Activated CD8-positive, alpha-beta T cell treated with anti-CD3 and anti-CD28 coated beads, Interleukin-2, amount 10 ng/mL, durations not matched to agents 7 days and 5 days (primary cell): ENCODE data around the gene FAU. TPM values are rescaled to one million over a fixed set of nuclear protein-coding genes. Genes with fewer than 3 reads are reported as not detected.

Experiments used
- ATAC-seq: fragments of 150-1000 bp; cut with Tn5 transposase; one replicate; pipeline ENCODE4 v1.10.0; 2021; ENCODE audit warnings: moderate library complexity
- CTCF ChIA-PET: fragments of 350-600 bp; sonication (Branson Sonifier 250); formaldehyde crosslinking; loops from one replicate; lab custom pipeline; 2021; ENCODE audit warnings: antibody characterized with exemption; lab: Charles Lee
- POLR2A ChIA-PET: fragments of 350-600 bp; sonication (Branson Sonifier 250); formaldehyde crosslinking; loops from one replicate; lab custom pipeline; 2021; ENCODE audit warnings: antibody characterized with exemption; lab: Charles Lee
- DNase-seq: peaks from one replicate; pipeline ENCODE4 v3.0.0-alpha.2; 2020
- H3K27ac Mint-ChIP-seq: one replicate; pipeline ENCODE4 v1.8.0; 2021; ENCODE audit warnings: mild to moderate bottlenecking, mixed read lengths
- H3K27me3 Mint-ChIP-seq: one replicate; pipeline ENCODE4 v1.8.0; 2021; ENCODE audit warnings: low read depth, mixed read lengths
- H3K36me3 Mint-ChIP-seq: one replicate; pipeline ENCODE4 v1.8.0; 2021; ENCODE audit warnings: low read depth, mixed read lengths
- H3K4me1 Mint-ChIP-seq: one replicate; pipeline ENCODE4 v1.8.0; 2021; ENCODE audit warnings: low read depth, mixed read lengths
- H3K4me3 Mint-ChIP-seq: one replicate; pipeline ENCODE4 v1.8.0; 2021; ENCODE audit warnings: mild to moderate bottlenecking, mixed read lengths
- H3K9me3 Mint-ChIP-seq: one replicate; pipeline ENCODE4 v1.8.0; 2022; ENCODE audit warnings: mixed read lengths; ENCODE audit not compliant: insufficient read depth
- total RNA-seq, 2 experiments: library from RNA; stranded (reverse); gene quantifications; one replicate each; pipeline ENCODE4 v1.2.3, GENCODE V29; 2021

FAU gene
- total RNA-seq, 2 experiments from 2014 or later: 986 to 1,038 TPM

DNA sequence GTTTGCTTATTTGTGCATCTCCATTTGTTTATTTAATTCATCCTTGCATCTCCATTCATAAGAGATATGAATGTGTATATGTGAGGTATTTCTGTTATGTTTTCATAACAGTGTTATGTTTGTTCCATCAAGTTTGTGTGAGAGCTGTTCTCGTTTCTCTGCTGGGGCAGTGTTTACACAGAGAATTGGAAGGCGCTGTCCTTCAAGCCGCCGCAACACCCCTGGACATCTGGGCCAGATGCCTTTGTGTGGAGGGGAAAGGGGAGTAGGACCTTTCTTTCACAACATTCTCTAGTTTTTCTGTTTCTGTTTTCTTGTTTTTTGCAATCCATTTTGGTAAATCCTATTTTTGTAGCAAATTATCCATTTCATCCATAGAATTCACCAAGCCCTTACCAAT lies 17.3 kb downstream of the FAU start:
- no peak for DNase-seq
- Mint-ChIP-seq H3K9me3 (no peaks in the 10 kb centered on the region), H3K27me3 (no peaks in the 10 kb centered on the region), H3K4me3 (no peak overlapping the region), H3K27ac (peak overlapping the region; percentile 2), H3K36me3 (peaks cover 25% of the 10 kb centered on the region), H3K4me1 (peaks cover 17% of the 10 kb centered on the region)
- POLR2A ChIA-PET: no interaction called here
- CTCF ChIA-PET: interaction anchor here (1.2 to 1.8 kb wide), 2 partner anchors 8 to 13 kb away, joined by 3 to 7 read pairs; partner anchors contain the start of gene ZNHIT2
- ATAC-seq: no peak

DNA sequence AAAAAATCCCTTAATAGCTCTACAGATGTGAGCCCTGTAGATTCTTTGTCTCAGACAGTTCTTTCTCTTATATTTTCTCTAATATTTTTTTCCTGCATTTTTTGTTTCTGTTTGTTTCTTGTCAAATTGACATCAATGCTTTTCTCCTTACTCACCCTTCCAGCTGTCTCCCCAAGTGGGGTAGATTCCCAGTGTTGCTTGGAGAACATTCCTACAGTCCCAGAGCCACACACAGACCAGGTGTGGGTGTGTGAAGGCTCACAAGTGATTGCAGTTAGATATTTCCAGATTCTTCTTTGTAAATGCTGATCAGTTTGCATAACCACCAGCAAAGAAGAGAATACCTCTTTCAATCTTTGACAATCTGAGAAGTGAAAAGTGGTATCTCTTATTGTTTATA lies 18.5 kb downstream of the FAU start:
- Mint-ChIP-seq H3K4me3 (no peak overlapping the region), H3K9me3 (no peaks in the 10 kb centered on the region), H3K27ac (peak overlapping the region; percentile 2), H3K36me3 (peaks cover 30% of the 10 kb centered on the region), H3K4me1 (peaks cover 19% of the 10 kb centered on the region), H3K27me3 (no peaks in the 10 kb centered on the region)
- no peak for DNase-seq
- ChIA-PET POLR2A (interaction anchor here (0.6 to 2.6 kb wide), 4 partner anchors 14 to 227 kb away, joined by 3 to 8 read pairs (median 6); partner anchors contain the start of genes CDCA5, FAU, MRPL49 and ZFPL1), CTCF (interaction anchor here (1.8 to 2.9 kb wide), 2 partner anchors 9 to 14 kb away, joined by 7 to 15 read pairs; partner anchors contain the start of gene ZNHIT2)
- ATAC-seq: no peak

DNA sequence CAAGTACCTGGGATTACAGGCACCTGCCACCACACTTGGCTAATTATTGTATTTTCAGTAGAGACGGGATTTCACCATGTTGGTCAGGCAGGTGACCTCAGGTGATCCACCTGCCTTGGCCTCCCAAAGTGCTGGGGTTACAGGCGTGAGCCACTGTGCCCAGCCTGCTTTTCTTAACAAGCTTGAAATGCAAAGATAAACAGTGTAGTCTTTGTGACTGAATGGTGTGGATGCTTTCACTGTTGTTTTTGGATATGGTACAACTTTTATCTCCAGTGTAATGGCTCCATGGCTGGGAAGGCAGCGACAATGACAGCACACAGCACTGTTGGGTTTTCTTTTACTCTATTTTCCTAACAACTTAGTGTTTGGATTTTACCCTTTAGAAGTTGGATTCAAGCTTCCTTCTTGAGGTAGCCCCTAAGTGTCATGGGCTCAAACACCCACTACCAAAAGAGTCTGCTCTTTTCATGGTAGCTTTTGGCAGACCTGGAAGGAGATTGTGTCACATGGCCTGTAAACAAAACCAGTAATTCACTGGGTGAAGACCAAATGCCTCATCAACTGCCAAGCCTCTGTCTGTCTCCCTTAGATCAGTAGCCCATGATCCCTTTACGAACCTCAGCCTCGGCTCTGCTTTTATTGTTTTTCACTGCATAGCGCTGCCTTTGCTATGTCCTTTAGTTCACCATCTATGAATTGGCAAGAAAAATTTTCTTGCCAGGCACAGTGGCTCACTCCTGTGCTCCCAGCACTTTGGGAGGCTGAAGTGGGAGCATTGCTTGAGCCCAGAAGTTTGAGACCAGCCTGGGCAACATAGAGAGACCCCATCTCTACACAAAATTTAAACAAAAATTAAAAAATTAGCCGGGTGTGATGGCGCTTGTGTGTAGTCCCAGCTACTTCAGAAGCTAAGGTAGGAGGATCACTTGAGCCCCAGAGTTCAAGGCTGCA lies 19.5 kb downstream of the FAU start:
- H3K27ac Mint-ChIP-seq: no peak overlapping the region
- ATAC-seq (no peak), DNase-seq (no peak)
- ChIA-PET POLR2A (interaction anchor here (1.0 to 2.6 kb wide), 4 partner anchors 8 to 32 kb away, joined by 3 to 8 read pairs (median 6); partner anchors contain the start of genes FAU, MRPL49, SYVN1 and ZNHIT2), CTCF (interaction anchor here (2.0 to 2.9 kb wide), 2 partner anchors 8 to 10 kb away, joined by 9 to 15 read pairs; no protein-coding TSS in a partner anchor)
- peaks cover 34% of the 10 kb centered on the region for H3K36me3 Mint-ChIP-seq
- peaks cover 23% of the 10 kb centered on the region for H3K4me1 Mint-ChIP-seq
- no peak overlapping the region for H3K4me3 Mint-ChIP-seq
- no peaks in the 10 kb centered on the region for H3K27me3 Mint-ChIP-seq
- H3K9me3 Mint-ChIP-seq: no peaks in the 10 kb centered on the region

DNA sequence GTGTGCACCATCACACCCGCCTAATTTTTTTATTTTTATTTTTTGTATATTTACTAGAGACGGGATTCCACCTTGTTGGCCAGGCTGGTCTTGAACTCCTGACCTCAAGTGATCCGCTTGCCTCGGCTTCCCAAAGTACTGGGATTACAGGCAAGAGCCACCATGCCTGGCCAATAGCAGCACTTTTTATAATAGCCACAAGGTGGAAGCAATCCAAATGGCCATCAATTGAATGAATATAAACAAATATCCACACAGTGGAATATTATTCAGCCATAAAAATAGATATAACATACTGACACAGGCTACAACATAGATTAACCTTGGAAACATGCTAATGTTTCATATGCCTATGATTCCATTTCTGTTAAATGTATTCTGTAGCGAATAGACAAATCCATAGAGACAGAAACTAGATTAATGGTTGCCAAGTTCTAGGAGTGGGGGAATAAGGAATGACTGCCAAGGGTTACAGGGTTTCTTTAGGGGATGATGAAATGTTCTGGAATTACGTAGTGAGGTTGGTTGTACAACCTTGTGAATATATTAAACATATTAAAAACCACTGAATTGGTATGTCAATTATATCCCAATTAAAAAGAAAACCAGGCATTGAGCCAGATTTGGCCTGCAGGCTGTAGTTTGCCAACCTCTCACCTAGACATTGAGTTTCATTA lies 21.1 kb downstream of the FAU start:
- Mint-ChIP-seq H3K27ac (no peak overlapping the region), H3K9me3 (no peaks in the 10 kb centered on the region), H3K4me3 (no peak overlapping the region), H3K4me1 (peaks cover 33% of the 10 kb centered on the region), H3K36me3 (peaks cover 24% of the 10 kb centered on the region), H3K27me3 (no peaks in the 10 kb centered on the region)
- no peak for ATAC-seq
- POLR2A ChIA-PET: interaction anchor here (1.0 to 1.5 kb wide), 3 partner anchors 8 to 34 kb away, joined by 3 to 6 read pairs (median 3); partner anchors contain the start of gene SYVN1
- DNase-seq: no peak
- CTCF ChIA-PET: interaction anchor here (0.9 to 7.8 kb wide), 5 partner anchors 10 to 179 kb away, joined by 3 to 117 read pairs (median 9); partner anchors contain the start of genes TM7SF2 and ZNHIT2

DNA sequence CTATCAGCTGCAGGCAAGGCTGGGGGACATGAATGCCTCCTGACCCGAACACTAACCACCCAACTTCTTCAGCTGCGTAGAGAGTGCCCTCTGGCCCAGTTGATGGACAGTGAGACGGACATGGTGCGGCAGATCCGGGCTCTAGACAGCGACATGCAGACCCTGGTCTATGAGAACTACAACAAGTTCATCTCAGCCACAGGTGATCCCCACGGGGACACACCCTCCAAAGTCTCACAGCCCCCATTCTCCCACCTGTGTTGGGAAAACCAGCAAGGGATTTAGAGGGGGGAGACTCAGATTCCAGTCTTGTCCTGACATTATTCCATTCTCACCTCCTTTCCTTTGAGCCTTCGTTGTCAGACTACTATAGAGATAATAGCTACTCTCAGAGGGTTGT lies 25.0 kb downstream of the FAU start:
- ATAC-seq (no peak), DNase-seq (no peak)
- peak overlapping the region; percentile 98 for H3K27ac Mint-ChIP-seq
- H3K9me3 Mint-ChIP-seq: no peaks in the 10 kb centered on the region
- peaks cover 20% of the 10 kb centered on the region for H3K4me1 Mint-ChIP-seq
- no peaks in the 10 kb centered on the region for H3K27me3 Mint-ChIP-seq
- POLR2A ChIA-PET: interaction anchor here (0.6 to 2.9 kb wide), 19 partner anchors 10 to 234 kb away, joined by 3 to 30 read pairs (median 5); partner anchors contain the start of genes ARL2, CDCA5, FAU and MRPL49
- H3K4me3 Mint-ChIP-seq: peak overlapping the region; percentile 93
- H3K36me3 Mint-ChIP-seq: peaks cover 9% of the 10 kb centered on the region
- CTCF ChIA-PET: interaction anchor here (1.0 to 7.8 kb wide), 5 partner anchors 14 to 84 kb away, joined by 3 to 117 read pairs (median 4); partner anchors contain the start of genes SAC3D1, TM7SF2 and ZNHIT2

DNA sequence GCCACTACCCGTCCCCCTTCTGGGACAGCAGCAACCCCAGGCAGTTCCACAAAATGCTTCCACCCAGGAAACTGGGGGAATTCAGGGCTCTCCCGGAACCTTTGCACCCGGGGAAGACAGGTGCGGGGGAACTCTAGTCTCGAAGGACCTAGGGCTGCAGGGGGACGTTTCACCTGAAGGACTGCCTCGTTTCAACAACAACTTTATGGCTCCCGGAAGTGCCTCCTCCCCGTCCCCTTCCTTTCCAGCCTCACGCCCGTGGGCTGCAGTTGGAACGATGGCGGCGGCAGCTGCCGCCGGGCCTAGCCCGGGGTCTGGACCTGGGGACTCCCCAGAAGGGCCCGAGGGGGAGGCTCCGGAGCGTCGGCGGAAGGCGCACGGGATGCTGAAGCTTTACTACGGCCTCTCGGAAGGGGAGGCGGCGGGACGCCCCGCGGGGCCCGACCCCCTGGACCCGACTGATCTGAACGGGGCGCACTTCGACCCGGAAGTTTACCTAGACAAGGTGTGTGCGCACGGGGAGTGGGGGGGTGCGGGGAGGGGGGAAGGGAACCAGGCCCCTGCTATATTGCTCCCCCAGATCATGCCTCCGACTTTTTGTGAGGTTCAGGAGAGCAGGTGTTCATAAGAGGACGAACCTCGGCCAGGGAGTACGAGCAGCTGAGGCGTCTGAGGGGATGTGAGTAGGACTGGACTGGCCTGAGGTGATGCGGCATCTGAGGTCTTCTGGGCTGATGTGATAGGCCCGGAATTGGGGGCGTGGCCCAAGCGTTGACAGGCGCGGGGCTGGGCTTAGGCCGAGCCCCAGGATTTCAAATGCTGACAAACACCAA lies 25.7 kb downstream of the FAU start, which contains the start of gene VPS51:
TSS of gene VPS51 (plus strand) at position 241 of the 833 bp plus-strand sequence. CDS start at position 278, 37 bp downstream.
- peaks cover 9% of the 10 kb centered on the region for H3K36me3 Mint-ChIP-seq
- H3K9me3 Mint-ChIP-seq: no peaks in the 10 kb centered on the region
- peak within 1 kb of the TSS; percentile 93 for H3K4me3 Mint-ChIP-seq
- H3K4me1 Mint-ChIP-seq: peaks cover 20% of the 10 kb centered on the region
- ChIA-PET CTCF (interaction anchor here (1.0 to 7.8 kb wide), 5 partner anchors 13 to 83 kb away, joined by 3 to 117 read pairs (median 4); partner anchors contain the start of genes SAC3D1, TM7SF2 and ZNHIT2), POLR2A (interaction anchor here (0.8 to 2.9 kb wide), 19 partner anchors 9 to 233 kb away, joined by 3 to 30 read pairs (median 5); partner anchors contain the start of genes ARL2, CDCA5, FAU and MRPL49)
- ATAC-seq (peak; percentile 97), DNase-seq (peak; percentile 92)
- H3K27me3 Mint-ChIP-seq: no peaks in the 10 kb centered on the region
- peak within 1 kb of the TSS; percentile 98 for H3K27ac Mint-ChIP-seq

DNA sequence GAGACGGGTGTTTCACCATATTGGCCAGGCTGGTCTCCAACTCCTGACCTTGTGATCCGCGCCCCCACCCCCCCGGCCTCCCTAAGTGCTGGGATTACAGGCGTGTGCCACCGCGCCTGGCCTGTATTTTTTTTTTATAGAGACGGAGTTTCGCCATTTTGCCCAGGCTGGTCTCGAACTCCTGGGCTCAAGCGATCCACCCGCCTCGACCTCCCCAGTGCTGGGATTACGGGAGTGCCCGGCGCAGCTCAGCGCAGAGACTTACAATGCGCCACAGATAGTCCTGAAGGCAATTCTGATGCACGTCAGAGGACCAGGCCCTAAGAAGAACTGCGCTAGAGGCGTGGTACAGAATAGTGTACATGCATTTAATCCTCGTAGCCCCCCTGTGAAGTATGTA lies 26.5 kb downstream of the FAU start:
- Mint-ChIP-seq H3K27me3 (no peaks in the 10 kb centered on the region), H3K27ac (peak overlapping the region; percentile 98), H3K4me3 (peak overlapping the region; percentile 93), H3K4me1 (peaks cover 20% of the 10 kb centered on the region), H3K36me3 (peaks cover 9% of the 10 kb centered on the region), H3K9me3 (no peaks in the 10 kb centered on the region)
- ATAC-seq (no peak), DNase-seq (no peak)
- CTCF ChIA-PET: interaction anchor here (0.6 to 7.8 kb wide), 9 partner anchors 10 to 226 kb away, joined by 3 to 117 read pairs (median 8); partner anchors contain the start of genes CDCA5, TM7SF2 and ZNHIT2
- POLR2A ChIA-PET: interaction anchor here (0.6 to 2.9 kb wide), 11 partner anchors 9 to 131 kb away, joined by 3 to 30 read pairs (median 6); partner anchors contain the start of genes CDCA5, FAU, MRPL49 and SYVN1

DNA sequence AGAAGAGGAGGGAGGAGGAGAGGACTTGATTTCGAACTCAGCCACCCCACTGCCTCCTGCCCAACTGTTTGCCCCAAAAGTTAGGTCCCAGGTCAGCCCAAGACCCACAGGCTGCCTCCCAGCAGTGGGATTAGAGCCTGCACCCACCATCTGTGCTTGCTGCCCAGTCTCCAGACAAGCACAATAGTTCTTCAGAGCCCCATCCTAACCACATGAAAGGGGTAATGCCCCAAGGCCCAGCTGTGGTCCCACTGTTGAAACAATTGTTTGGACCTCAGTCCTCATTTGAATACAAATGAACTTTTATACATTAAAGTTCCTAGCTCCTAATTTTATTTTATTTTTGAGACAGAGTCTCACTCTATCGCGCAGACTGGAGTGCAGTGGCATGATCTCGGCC lies 31.3 kb downstream of the FAU start:
- Mint-ChIP-seq H3K36me3 (peaks cover 29% of the 10 kb centered on the region), H3K4me1 (peaks cover 6% of the 10 kb centered on the region), H3K9me3 (no peaks in the 10 kb centered on the region), H3K4me3 (no peak overlapping the region), H3K27ac (no peak overlapping the region), H3K27me3 (no peaks in the 10 kb centered on the region)
- ATAC-seq (no peak), DNase-seq (no peak)
- ChIA-PET CTCF (interaction anchor here (1.3 to 2.3 kb wide), 4 partner anchors 12 to 147 kb away, joined by 3 to 6 read pairs (median 5); no protein-coding TSS in a partner anchor), POLR2A (interaction anchor here (1.2 kb wide), 1 partner anchor 21 kb away, joined by 3 read pairs; no protein-coding TSS in a partner anchor)

DNA sequence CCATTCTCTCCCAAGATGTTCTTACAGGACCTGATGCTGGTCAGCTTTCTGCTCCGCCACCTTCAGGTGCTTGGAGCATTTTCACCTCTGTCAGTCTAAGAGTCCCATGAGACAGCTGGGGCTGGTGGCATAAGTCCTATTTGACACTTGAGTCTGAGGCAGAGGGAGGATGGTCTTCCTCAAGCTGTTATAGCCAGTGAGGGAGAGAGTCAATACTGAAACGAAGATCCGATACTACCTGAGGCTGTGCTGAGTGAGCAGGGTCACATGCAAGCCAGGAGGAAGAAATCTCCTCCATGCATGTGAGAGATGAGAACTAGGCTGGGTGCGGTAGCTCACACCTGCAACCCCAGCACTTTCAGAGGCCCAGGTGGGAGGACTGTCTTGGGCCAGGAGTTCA lies 32.3 kb downstream of the FAU start:
- no peaks in the 10 kb centered on the region for H3K27me3 Mint-ChIP-seq
- peaks cover 30% of the 10 kb centered on the region for H3K36me3 Mint-ChIP-seq
- H3K9me3 Mint-ChIP-seq: no peaks in the 10 kb centered on the region
- no peak overlapping the region for H3K27ac Mint-ChIP-seq
- ATAC-seq (no peak), DNase-seq (no peak)
- POLR2A ChIA-PET: interaction anchor here (1.2 to 1.7 kb wide), 2 partner anchors 14 to 33 kb away, joined by 3 to 4 read pairs; partner anchors contain the start of genes FAU and MRPL49
- CTCF ChIA-PET: interaction anchor here (1.3 to 1.5 kb wide), 2 partner anchors 11 to 146 kb away, joined by 3 to 6 read pairs; no protein-coding TSS in a partner anchor
- no peak overlapping the region for H3K4me3 Mint-ChIP-seq
- peaks cover 12% of the 10 kb centered on the region for H3K4me1 Mint-ChIP-seq

DNA sequence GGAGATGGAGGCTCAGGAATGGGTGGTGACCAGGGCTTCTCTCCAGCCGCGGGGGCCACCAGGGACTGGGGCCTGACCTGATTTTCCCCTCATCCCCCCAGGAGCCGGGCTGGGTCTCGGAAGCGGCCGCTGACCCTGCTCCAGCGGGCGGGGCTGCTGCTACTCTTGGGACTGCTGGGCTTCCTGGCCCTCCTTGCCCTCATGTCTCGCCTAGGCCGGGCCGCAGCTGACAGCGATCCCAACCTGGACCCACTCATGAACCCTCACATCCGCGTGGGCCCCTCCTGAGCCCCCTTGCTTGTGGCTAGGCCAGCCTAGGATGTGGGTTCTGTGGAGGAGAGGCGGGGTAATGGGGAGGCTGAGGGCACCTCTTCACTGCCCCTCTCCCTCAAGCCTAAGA lies 34.1 kb downstream of the FAU start:
- Mint-ChIP-seq H3K27ac (no peak overlapping the region), H3K27me3 (no peaks in the 10 kb centered on the region), H3K9me3 (no peaks in the 10 kb centered on the region), H3K36me3 (peaks cover 44% of the 10 kb centered on the region), H3K4me3 (no peak overlapping the region), H3K4me1 (peaks cover 21% of the 10 kb centered on the region)
- DNase-seq (no peak), ATAC-seq (no peak)
- CTCF ChIA-PET: no interaction called here
- POLR2A ChIA-PET: interaction anchor here (1.7 kb wide), 1 partner anchor 8 kb away, joined by 5 read pairs; the partner anchor contains the start of gene VPS51
